H1 (cell line): ENCODE results near the gene WDR1. TPM values are rescaled to one million over a fixed set of nuclear protein-coding genes. Genes with fewer than 3 reads are reported as not detected.

Source experiments
- CHD1 ChIP-seq: IDR thresholded peaks from 2 replicates; pipeline ENCODE4 v1.6.1; 2012; ENCODE audit warnings: low read depth, low read length, improper control_type of control experiment
- CHD2 ChIP-seq: IDR thresholded peaks from 2 replicates; pipeline ENCODE4 v1.6.1; 2012; ENCODE audit warnings: low read length, improper control_type of control experiment
- GABPA ChIP-seq: IDR thresholded peaks from 2 replicates; pipeline ENCODE4 v1.6.1; 2011; ENCODE audit warnings: mild to moderate bottlenecking, low read length, moderate library complexity, borderline replicate concordance; ENCODE audit not compliant: insufficient read depth
- RXRA ChIP-seq: IDR thresholded peaks from 2 replicates; pipeline ENCODE4 v1.6.1; 2011; ENCODE audit warnings: low read depth, mild to moderate bottlenecking, low read length, moderate library complexity; ENCODE audit not compliant: insufficient read depth
- SIN3A ChIP-seq, 2 experiments: IDR thresholded peaks in 1 of 2; conservative IDR thresholded peaks in 1 of 2; 2 replicates each; pipeline ENCODE4 v1.6.1; 2011 to 2012; ENCODE audit warnings: low read length in 2 of 2, improper control_type of control experiment in 1 of 2, low read depth in 1 of 2, mild to moderate bottlenecking in 1 of 2
- SP4 ChIP-seq: IDR thresholded peaks from 2 replicates; pipeline ENCODE4 v1.6.1; 2012; ENCODE audit warnings: low read length, inconsistent platforms
- polyA plus RNA-seq, 7 experiments: library from polyadenylated mRNA; depleted of rRNA in 3 of 7; stranded (reverse) in 5 of 7; unstranded in 2 of 7; fragments of >200 nt in 5 of 7; fragments of 200-250 nt in 2 of 7; gene quantifications; 1 replicate in 5 of 7; 2 replicates in 1 of 7; 4 replicates in 1 of 7; pipeline versions ENCODE4 v1.2.1 to v1.2.3, GENCODE V29; 2011 to 2013; ENCODE audit warnings: missing spikeins in 2 of 7, mixed read lengths in 2 of 7
- total RNA-seq: library from RNA; stranded (reverse); fragmentation: NEBNext Ultra II Directional; extraction: Animal tissue kit (Norgen Biotek cat#: 25700); gene quantifications from 2 replicates; pipeline ENCODE4 v1.2.1, GENCODE V29; 2021

WDR1 gene
- total and polyA plus RNA-seq, 2 of the 8 experiments (the other 6 are each of a cell fraction or from before 2014, with no cell fraction given): 315 to 377 TPM

DNA sequence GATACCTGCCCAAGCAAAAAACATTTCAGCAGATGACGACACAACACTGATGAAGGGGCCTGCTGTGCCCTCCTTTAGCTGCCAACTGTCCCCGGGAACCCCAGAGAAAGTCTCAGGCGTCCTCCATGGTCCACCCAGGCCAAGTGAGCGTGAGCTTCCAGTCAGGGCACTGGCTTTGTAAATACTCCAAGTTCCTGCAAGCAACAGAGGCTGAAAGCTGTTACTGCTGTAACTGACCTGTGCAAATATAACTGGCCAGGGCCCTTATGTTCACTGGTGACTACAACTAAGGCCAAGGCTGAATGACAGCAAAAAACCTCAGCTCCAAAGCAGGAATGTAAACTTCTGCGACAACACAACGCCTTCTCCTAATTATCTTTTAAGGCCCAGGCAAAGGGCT is 8.2 kb downstream of the WDR1 start (continued):
- TF ChIP-seq CHD2 (no peak), RXRA (no peak), SIN3A (conservative IDR thresholded peaks at IDR 0.05 in 1 of 2, IDR thresholded peaks at IDR 0.05 in 1 of 2; ENCODE audit: low read depth in 1 of 2, low read length in 2 of 2) (no peak), CHD1 (no peak), GABPA (no peak), SP4 (no peak)
